BE2C (cell line): ENCODE data around the gene MACF1.

Source experiments
- DNase-seq: peaks from one replicate; pipeline ENCODE4 v3.0.0-alpha.2; 2020
- H3K27me3 ChIP-seq: fragments of 250-450 bp; sonication (Bioruptor Pico); 2 replicates; pipeline ENCODE4 v1.5.1; 2020; ENCODE audit warnings: mild to moderate bottlenecking
- H3K36me3 ChIP-seq: fragments of 250-450 bp; sonication (Bioruptor Pico); 2 replicates; pipeline ENCODE4 v1.5.1; 2020; ENCODE audit warnings: mild to moderate bottlenecking
- H3K4me1 ChIP-seq: fragments of 250-450 bp; sonication (Bioruptor Pico); 2 replicates; pipeline ENCODE4 v1.5.1; 2020
- H3K4me3 ChIP-seq: 2 replicates; pipeline ENCODE4 v1.5.1; 2011; ENCODE audit warnings: low read depth, low read length
- H3K9me3 ChIP-seq: fragments of 250-450 bp; sonication (Bioruptor Pico); 2 replicates; pipeline ENCODE4 v1.5.1; 2020
- CTCF ChIP-seq: IDR thresholded peaks from 2 replicates; pipeline ENCODE4 v1.5.1; 2012; ENCODE audit warnings: mild to moderate bottlenecking, low read depth, low read length

MACF1 gene

GRCh38 chr1:39170731-39171667 lies 33.5 kb upstream of the MACF1 start:
- TF ChIP-seq CTCF = no peak
- H3K4me1 ChIP-seq = no peaks in the 10 kb centered on the region
- no peaks in the 10 kb centered on the region for H3K36me3 ChIP-seq
- H3K27me3 ChIP-seq = no peaks in the 10 kb centered on the region
- H3K4me3 ChIP-seq = no peak overlapping the region
- DNase-seq = no peak
- H3K9me3 ChIP-seq = no peaks in the 10 kb centered on the region

GRCh38 chr1:39173119-39173994 lies 31.1 kb upstream of the MACF1 start:
- no peaks in the 10 kb centered on the region for H3K27me3 ChIP-seq
- no peaks in the 10 kb centered on the region for H3K4me1 ChIP-seq
- no peak for TF ChIP-seq CTCF

GRCh38 chr1:39173995-39174380 lies 30.5 kb upstream of the MACF1 start:
- Histone ChIP-seq H3K4me3 (no peak overlapping the region), H3K36me3 (no peaks in the 10 kb centered on the region), H3K9me3 (no peaks in the 10 kb centered on the region), H3K27me3 (no peaks in the 10 kb centered on the region), H3K4me1 (no peaks in the 10 kb centered on the region)
- DNase-seq = no peak
- TF ChIP-seq CTCF = no peak

More at GRCh38 chr1:39173119-39173994, 31.1 kb upstream of the MACF1 start:
- Histone ChIP-seq H3K36me3 (no peaks in the 10 kb centered on the region), H3K4me3 (no peak overlapping the region), H3K9me3 (no peaks in the 10 kb centered on the region)
- no peak for DNase-seq

- TF ChIP-seq CTCF = no peak
- no peaks in the 10 kb centered on the region for H3K27me3 ChIP-seq
- H3K9me3 ChIP-seq = no peaks in the 10 kb centered on the region
- H3K36me3 ChIP-seq = no peaks in the 10 kb centered on the region
- H3K4me3 ChIP-seq = no peak overlapping the region
- DNase-seq = no peak
- no peaks in the 10 kb centered on the region for H3K4me1 ChIP-seq
Measured at GRCh38 chr1:39174390-39175081, 30.0 kb upstream of the MACF1 start.

- no peak for TF ChIP-seq CTCF
- H3K9me3 ChIP-seq = no peaks in the 10 kb centered on the region
- H3K4me3 ChIP-seq = no peak overlapping the region
- H3K36me3 ChIP-seq = no peaks in the 10 kb centered on the region
- DNase-seq = no peak
- no peaks in the 10 kb centered on the region for H3K4me1 ChIP-seq
- no peaks in the 10 kb centered on the region for H3K27me3 ChIP-seq
Measured at GRCh38 chr1:39177706-39178105, 26.8 kb upstream of the MACF1 start.
